Activated B cell treated with CpG ODN at 0.5 μM for 24 hours (primary cell): ENCODE results near the gene KRTAP9-8. TPM values are rescaled to one million over a fixed set of nuclear protein-coding genes. Genes with fewer than 3 reads are reported as not detected.
"Not testable (repeated sequence)": the region's sequence is repeated elsewhere in the genome, so short reads cannot be mapped to it uniquely, and the experiment has no call there.

ENCODE experiments used
- ATAC-seq: fragments of 200-7000 bp; cut with Tn5 transposase; one replicate; pipeline ENCODE4 v1.10.0; 2021; ENCODE audit warnings: low read depth, mild to moderate bottlenecking, moderate library complexity
- CTCF ChIA-PET: fragments of 350-600 bp; sonication (Branson Sonifier 250); formaldehyde crosslinking; loops from one replicate; lab custom pipeline; 2021; ENCODE audit warnings: antibody characterized with exemption; lab: Charles Lee
- POLR2A ChIA-PET: fragments of 350-600 bp; sonication (Branson Sonifier 250); formaldehyde crosslinking; loops from one replicate; lab custom pipeline; 2021; ENCODE audit warnings: antibody characterized with exemption; lab: Charles Lee
- DNase-seq: peaks from one replicate; pipeline ENCODE4 v3.0.0; 2022
- H3K27ac Mint-ChIP-seq: one replicate; pipeline ENCODE4 v1.8.0; 2020; ENCODE audit warnings: mixed read lengths
- H3K27me3 Mint-ChIP-seq: one replicate; pipeline ENCODE4 v1.8.0; 2021; ENCODE audit warnings: mixed read lengths
- H3K36me3 Mint-ChIP-seq: one replicate; pipeline ENCODE4 v1.8.0; 2021; ENCODE audit warnings: low read depth, mixed read lengths
- H3K4me1 Mint-ChIP-seq: one replicate; pipeline ENCODE4 v1.8.0; 2021; ENCODE audit warnings: mixed read lengths
- H3K4me3 Mint-ChIP-seq: one replicate; pipeline ENCODE4 v1.8.0; 2020; ENCODE audit warnings: mild to moderate bottlenecking, mixed read lengths
- H3K9me3 Mint-ChIP-seq: one replicate; pipeline ENCODE4 v1.8.0; 2020; ENCODE audit warnings: mixed read lengths
- CTCF ChIP-seq: fragments of 200-600 bp; IDR thresholded peaks from one replicate; pipeline ENCODE4 v1.8.0; 2022; ENCODE audit warnings: antibody characterized with exemption, mild to moderate bottlenecking
- intact Hi-C: fragments of 100-400 bp; cut with micrococcal nuclease; formaldehyde crosslinking; loops from one replicate; pipeline ENCODE4 v1.15.1; 2024
- total RNA-seq: library from RNA; stranded (reverse); gene quantifications from 2 replicates; pipeline ENCODE4 v1.2.3, GENCODE V29; 2022

The KRTAP9-8 gene
- total RNA-seq, 1 donor from 2014 or later = not detected

DNA sequence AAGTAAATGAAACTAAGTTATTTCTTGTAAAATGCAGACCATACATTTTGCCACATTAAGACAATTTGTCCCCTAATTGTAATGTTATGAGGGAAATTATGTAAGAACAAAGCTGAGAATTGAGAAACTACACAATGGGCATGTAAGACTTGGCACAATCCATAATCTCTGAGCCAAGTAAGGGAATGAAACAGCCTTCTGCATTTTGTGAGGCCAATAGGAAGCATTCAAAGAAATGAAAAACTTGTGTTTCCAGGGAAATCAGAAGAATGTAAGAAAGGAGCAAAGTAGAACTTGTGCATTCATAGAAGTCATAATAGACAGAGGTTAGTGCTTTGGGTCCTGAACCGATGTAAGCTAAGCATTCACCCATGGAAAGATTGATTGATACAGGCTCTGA, 13.5 kb downstream of the KRTAP9-8 start:
- intact Hi-C loops = no loop called here
- no peaks in the 10 kb centered on the region for H3K4me1 Mint-ChIP-seq
- ATAC-seq (no peak), DNase-seq (no peak)
- no peak for TF ChIP-seq CTCF
- peaks cover 12% of the 10 kb centered on the region for H3K27me3 Mint-ChIP-seq
- H3K9me3 Mint-ChIP-seq = no peaks in the 10 kb centered on the region
- ChIA-PET POLR2A (no interaction called here), CTCF (no interaction called here)
- H3K27ac Mint-ChIP-seq = no peak overlapping the region
- no peak overlapping the region for H3K4me3 Mint-ChIP-seq
- H3K36me3 Mint-ChIP-seq = no peaks in the 10 kb centered on the region

DNA sequence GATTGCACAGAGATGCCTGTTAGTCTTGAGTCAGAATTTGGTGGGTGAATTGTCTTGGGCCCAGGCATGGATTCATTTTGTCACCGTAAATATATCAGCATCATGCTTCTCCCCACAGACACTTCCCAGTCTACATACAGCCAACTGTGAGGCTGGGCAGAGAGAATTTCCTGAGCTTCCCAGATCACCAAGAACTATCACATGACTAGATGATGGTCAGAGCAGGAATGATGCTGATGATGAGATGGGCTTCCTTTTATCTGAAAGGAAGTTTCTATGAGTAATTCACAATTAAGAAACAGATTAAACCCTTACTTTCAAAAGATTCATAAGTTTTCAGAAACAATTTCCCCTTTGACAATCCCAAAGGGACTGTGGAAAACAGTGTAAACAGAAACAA, 17.1 kb downstream of the KRTAP9-8 start:
- Mint-ChIP-seq H3K4me3 (no peak overlapping the region), H3K36me3 (no peaks in the 10 kb centered on the region), H3K27ac (no peak overlapping the region), H3K27me3 (peaks cover 40% of the 10 kb centered on the region), H3K9me3 (no peaks in the 10 kb centered on the region), H3K4me1 (no peaks in the 10 kb centered on the region)
- intact Hi-C loops = no loop called here
- no peak for DNase-seq
- POLR2A ChIA-PET = no interaction called here
- ATAC-seq = no peak
- CTCF ChIA-PET = no interaction called here
- no peak for TF ChIP-seq CTCF

DNA sequence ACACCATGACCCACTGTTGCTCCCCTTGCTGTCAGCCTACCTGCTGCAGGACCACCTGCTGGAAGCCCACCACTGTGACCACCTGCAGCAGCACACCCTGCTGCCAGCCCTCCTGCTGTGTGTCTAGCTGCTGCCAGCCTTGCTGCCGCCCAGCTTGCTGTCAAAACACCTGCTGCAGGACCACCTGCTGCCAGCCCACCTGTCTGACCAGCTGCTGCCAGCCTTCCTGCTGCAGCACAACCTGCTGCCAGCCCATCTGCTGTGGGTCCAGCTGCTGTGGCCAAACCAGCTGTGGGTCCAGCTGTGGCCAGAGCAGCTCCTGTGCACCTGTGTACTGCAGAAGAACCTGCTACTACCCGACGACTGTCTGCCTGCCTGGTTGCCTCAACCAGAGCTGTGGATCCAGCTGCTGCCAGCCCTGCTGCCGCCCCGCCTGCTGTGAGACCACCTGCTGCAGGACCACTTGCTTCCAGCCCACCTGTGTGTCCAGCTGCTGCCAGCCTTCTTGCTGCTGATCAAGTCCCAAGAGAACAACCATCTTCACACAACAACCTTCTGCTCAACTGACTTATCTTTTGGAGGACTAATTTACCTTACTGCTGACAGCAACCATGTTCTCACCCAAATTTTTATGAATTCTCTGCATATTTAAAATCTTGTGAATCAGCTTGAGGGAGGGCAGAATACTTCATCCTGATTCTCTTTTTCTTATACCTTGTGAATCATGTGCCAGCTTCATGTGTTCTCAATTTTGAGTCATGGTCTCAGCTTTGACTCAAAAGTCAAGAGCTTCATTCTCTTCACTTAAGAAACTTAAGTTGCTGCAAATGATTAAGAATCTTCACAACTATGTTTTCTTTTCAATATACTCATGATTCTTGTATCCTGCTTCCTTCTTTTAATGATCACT, 17.8 kb downstream of the KRTAP9-8 start, which contains the start of gene KRTAP9-9:
KRTAP9-9 (plus strand) TSS at position 4 of the 910 bp plus-strand sequence.
- intact Hi-C loops, DNase-seq, CTCF ChIA-PET, H3K4me3 Mint-ChIP-seq, H3K4me1 Mint-ChIP-seq, H3K36me3 Mint-ChIP-seq, POLR2A ChIA-PET, ATAC-seq, H3K9me3 Mint-ChIP-seq, H3K27ac Mint-ChIP-seq: not testable (repeated sequence)
- H3K27me3 Mint-ChIP-seq = peaks cover 45% of the 10 kb centered on the region

DNA sequence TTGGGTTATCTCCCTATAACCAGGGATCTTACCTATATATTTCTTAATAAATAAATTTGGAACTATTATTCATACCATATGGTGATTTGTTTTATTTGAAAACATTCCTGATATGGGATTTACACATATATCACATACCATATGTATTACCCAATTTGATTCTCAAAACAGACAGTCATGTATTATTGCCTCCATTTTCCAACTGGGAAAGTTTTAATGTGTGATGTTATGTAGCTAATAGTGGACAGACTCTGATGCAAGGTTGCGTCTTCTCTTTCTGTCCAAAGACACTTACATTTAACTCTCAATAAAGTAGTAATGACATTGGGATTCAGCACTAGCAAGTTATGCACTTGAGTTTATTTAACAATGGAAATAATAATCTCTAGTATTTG, 18.5 kb downstream of the KRTAP9-8 start:
- H3K4me3 Mint-ChIP-seq = no peak overlapping the region
- H3K4me1 Mint-ChIP-seq = no peaks in the 10 kb centered on the region
- intact Hi-C loops = no loop called here
- TF ChIP-seq CTCF = no peak
- ChIA-PET POLR2A (no interaction called here), CTCF (no interaction called here)
- peaks cover 49% of the 10 kb centered on the region for H3K27me3 Mint-ChIP-seq
- no peaks in the 10 kb centered on the region for H3K9me3 Mint-ChIP-seq
- no peak for ATAC-seq
- H3K36me3 Mint-ChIP-seq = no peaks in the 10 kb centered on the region
- no peak for DNase-seq
- H3K27ac Mint-ChIP-seq = no peak overlapping the region

- no peak for TF ChIP-seq CTCF
- no peak for ATAC-seq
- Mint-ChIP-seq H3K4me3 (no peak overlapping the region), H3K27me3 (peaks cover 49% of the 10 kb centered on the region), H3K36me3 (no peaks in the 10 kb centered on the region), H3K4me1 (no peaks in the 10 kb centered on the region), H3K9me3 (no peaks in the 10 kb centered on the region), H3K27ac (no peak overlapping the region)
- no peak for DNase-seq
- ChIA-PET POLR2A (no interaction called here), CTCF (no interaction called here)
- intact Hi-C loops = no loop called here
Observed at GRCh38 chr17:41258406-41258805, 20.6 kb downstream of the KRTAP9-8 start.
